MM.1S (cell line): Measurements from ENCODE around the gene CLTCL1.

Experiments used
- DNase-seq: peaks from one replicate; pipeline ENCODE4 v3.0.0-alpha.2; 2015
- H2AFZ ChIP-seq: fragments of 300-600 bp; sonication (generic); 2 replicates; pipeline ENCODE4 v1.6.0; 2016; ENCODE audit warnings: antibody characterized with exemption, low read length
- H3F3A ChIP-seq: fragments of 300-600 bp; sonication (generic); 2 replicates; pipeline ENCODE4 v1.6.1; 2016; ENCODE audit warnings: mild to moderate bottlenecking, antibody characterized with exemption, low read length, moderate library complexity, mixed read lengths; ENCODE audit not compliant: insufficient read depth
- H3K27ac ChIP-seq: fragments of 300-600 bp; sonication (generic); 2 replicates; pipeline ENCODE4 v1.5.1; 2016; ENCODE audit warnings: mild to moderate bottlenecking, low read length
- H3K27me3 ChIP-seq: fragments of 300-600 bp; sonication (generic); replicated peaks from 2 replicates; pipeline ENCODE4 v1.6.0; 2016; ENCODE audit warnings: low read length; ENCODE audit not compliant: insufficient read depth
- H3K36me3 ChIP-seq: fragments of 300-600 bp; sonication (generic); replicated peaks from 2 replicates; pipeline ENCODE4 v1.6.1; 2016; ENCODE audit warnings: mild to moderate bottlenecking, low read length, mixed read lengths; ENCODE audit not compliant: insufficient read depth
- H3K4me1 ChIP-seq: fragments of 300-600 bp; sonication (generic); 2 replicates; pipeline ENCODE4 v1.6.1; 2016; ENCODE audit warnings: low read length, mixed read lengths
- H3K4me2 ChIP-seq: fragments of 300-600 bp; sonication (generic); 2 replicates; pipeline ENCODE4 v1.6.0; 2016; ENCODE audit warnings: low read depth, low read length
- H3K4me3 ChIP-seq: fragments of 300-600 bp; sonication (generic); 2 replicates; pipeline ENCODE4 v1.5.1; 2016; ENCODE audit warnings: low read length, mixed read lengths
- H3K79me2 ChIP-seq: fragments of 300-600 bp; sonication (generic); 2 replicates; pipeline ENCODE4 v1.6.1; 2016; ENCODE audit warnings: mixed run types, low read length, mixed read lengths
- H3K9ac ChIP-seq: fragments of 300-600 bp; sonication (generic); 2 replicates; pipeline ENCODE4 v1.6.1; 2016; ENCODE audit warnings: low read length, mixed read lengths
- H3K9me2 ChIP-seq: fragments of 300-600 bp; sonication (generic); replicated peaks from 2 replicates; pipeline ENCODE4 v1.6.1; 2016; ENCODE audit warnings: mild to moderate bottlenecking, low read length, mixed read lengths; ENCODE audit not compliant: insufficient read depth
- H3K9me3 ChIP-seq: fragments of 300-600 bp; sonication (generic); replicated peaks from 2 replicates; pipeline ENCODE4 v1.6.1; 2016; ENCODE audit warnings: mild to moderate bottlenecking, low read length, mixed read lengths; ENCODE audit not compliant: insufficient read depth
- H4K20me1 ChIP-seq: fragments of 300-600 bp; sonication (generic); 2 replicates; pipeline ENCODE4 v1.6.1; 2016; ENCODE audit warnings: mild to moderate bottlenecking, low read length, moderate library complexity, mixed read lengths; ENCODE audit not compliant: insufficient read depth
- EZH2 ChIP-seq: fragments of 300-600 bp; sonication (generic); optimal IDR thresholded peaks from 2 replicates; pipeline ENCODE3; 2017; ENCODE audit warnings: low read depth, mild to moderate bottlenecking, antibody characterized with exemption, low read length, mixed read lengths
- EZH2phosphoT487 ChIP-seq: fragments of 300-600 bp; sonication (generic); IDR thresholded peaks from 2 replicates; pipeline ENCODE4 v1.6.1; 2018; ENCODE audit warnings: antibody characterized with exemption, low read length
- TF ChIP-seq, protein P1 (sequence below): fragments of 300-600 bp; sonication (generic); IDR thresholded peaks from 2 replicates; pipeline ENCODE4 v1.5.1; 2016; ENCODE audit warnings: antibody characterized with exemption, low read length, mixed read lengths

The CLTCL1 gene

DNA sequence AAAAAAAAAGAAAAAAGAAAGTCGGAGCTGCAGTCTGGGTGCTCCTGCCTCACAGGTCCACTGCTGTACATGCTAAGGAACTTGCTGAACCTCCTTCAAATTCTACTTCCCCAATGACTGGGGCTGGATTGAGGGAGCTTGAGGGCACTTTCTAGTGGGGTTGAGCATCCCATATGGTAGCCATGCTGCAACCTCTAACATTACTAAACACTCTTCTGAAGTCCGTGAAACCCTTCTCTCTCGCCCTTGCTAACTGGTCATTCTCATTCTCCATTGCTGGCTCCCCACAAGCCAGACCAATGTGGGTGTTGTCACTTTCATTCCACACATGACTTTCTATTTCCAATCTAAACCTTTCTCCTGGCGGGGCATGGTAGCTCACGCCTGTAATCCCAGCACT, 148.3 kb downstream of the CLTCL1 start:
- no peaks in the 10 kb centered on the region for H3F3A ChIP-seq
- H3K4me2 ChIP-seq: peak overlapping the region; percentile 96; the same call in 1 of the 2 replicates
- H3K4me1 ChIP-seq: no peaks in the 10 kb centered on the region
- H3K27me3 ChIP-seq: peaks cover 10% of the 10 kb centered on the region
- H4K20me1 ChIP-seq: no peaks in the 10 kb centered on the region
- H3K9me2 ChIP-seq: no peaks in the 10 kb centered on the region
- H3K4me3 ChIP-seq: no peak overlapping the region
- no peak overlapping the region for H3K9ac ChIP-seq
- H3K79me2 ChIP-seq: peaks cover 22% of the 10 kb centered on the region
- no peak overlapping the region for H2AFZ ChIP-seq
- TF ChIP-seq EZH2 (no peak), EZH2phosphoT487 (no peak)
- TF ChIP-seq, protein P1, sequence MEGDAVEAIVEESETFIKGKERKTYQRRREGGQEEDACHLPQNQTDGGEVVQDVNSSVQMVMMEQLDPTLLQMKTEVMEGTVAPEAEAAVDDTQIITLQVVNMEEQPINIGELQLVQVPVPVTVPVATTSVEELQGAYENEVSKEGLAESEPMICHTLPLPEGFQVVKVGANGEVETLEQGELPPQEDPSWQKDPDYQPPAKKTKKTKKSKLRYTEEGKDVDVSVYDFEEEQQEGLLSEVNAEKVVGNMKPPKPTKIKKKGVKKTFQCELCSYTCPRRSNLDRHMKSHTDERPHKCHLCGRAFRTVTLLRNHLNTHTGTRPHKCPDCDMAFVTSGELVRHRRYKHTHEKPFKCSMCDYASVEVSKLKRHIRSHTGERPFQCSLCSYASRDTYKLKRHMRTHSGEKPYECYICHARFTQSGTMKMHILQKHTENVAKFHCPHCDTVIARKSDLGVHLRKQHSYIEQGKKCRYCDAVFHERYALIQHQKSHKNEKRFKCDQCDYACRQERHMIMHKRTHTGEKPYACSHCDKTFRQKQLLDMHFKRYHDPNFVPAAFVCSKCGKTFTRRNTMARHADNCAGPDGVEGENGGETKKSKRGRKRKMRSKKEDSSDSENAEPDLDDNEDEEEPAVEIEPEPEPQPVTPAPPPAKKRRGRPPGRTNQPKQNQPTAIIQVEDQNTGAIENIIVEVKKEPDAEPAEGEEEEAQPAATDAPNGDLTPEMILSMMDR: no peak
- H3K36me3 ChIP-seq: no peaks in the 10 kb centered on the region
- no peak for DNase-seq
- H3K27ac ChIP-seq: no peak overlapping the region
- no peaks in the 10 kb centered on the region for H3K9me3 ChIP-seq

DNA sequence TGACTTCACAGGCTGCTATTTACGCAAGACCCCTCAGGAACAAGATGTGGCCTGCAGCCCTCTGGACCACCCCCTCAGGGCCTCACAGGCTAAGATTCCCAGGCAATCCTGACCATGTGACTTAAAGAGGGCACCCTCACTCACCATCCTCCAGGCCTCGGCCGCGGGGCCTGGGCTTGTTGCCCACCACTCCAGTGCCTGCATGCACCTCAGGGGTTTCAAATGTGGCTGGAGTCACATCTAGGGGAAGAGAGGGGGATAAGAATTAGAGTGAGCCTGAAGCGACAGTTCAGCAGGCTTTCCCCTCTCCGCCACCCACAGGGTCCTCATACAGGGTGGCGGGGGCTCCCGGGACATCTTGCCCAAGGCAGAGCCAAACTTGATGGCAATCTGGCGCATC, 149.1 kb downstream of the CLTCL1 start:
- Histone ChIP-seq H3K27me3 (peaks cover 6% of the 10 kb centered on the region), H3K4me2 (no peak overlapping the region), H3K36me3 (no peaks in the 10 kb centered on the region), H3K9me3 (no peaks in the 10 kb centered on the region), H3K9ac (no peak overlapping the region), H3K4me1 (no peaks in the 10 kb centered on the region), H3F3A (no peaks in the 10 kb centered on the region), H3K27ac (no peak overlapping the region), H4K20me1 (no peaks in the 10 kb centered on the region), H3K79me2 (peaks cover 22% of the 10 kb centered on the region), H3K9me2 (no peaks in the 10 kb centered on the region), H3K4me3 (no peak overlapping the region), H2AFZ (no peak overlapping the region)
- TF ChIP-seq EZH2 (no peak), EZH2phosphoT487 (no peak)
- TF ChIP-seq, protein P1: no peak
- DNase-seq: no peak

DNA sequence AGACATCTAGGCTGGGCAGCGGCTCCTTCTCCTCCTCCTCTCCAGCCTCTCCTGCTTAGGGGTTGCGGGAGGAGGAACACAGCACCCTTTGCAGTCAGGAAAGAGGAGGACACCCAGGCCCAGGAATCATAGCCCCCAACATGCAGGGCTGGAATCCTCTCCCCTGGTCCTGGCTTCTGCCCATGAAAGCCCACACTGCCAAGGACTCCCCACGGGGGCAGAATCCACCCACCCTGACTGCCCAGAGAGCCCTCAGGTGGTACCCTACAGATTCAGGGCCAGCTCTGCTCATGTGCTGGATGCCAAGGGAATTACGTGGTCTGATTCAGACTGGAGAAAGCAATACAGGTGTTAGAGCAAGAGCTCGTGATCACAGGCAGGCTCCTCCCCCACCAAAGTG, 151.5 kb downstream of the CLTCL1 start:
- no peak overlapping the region for H3K9ac ChIP-seq
- no peak overlapping the region for H3K4me2 ChIP-seq
- DNase-seq: no peak
- H3K4me3 ChIP-seq: no peak overlapping the region
- H3K9me3 ChIP-seq: no peaks in the 10 kb centered on the region
- no peaks in the 10 kb centered on the region for H3K36me3 ChIP-seq
- no peaks in the 10 kb centered on the region for H3K9me2 ChIP-seq
- H4K20me1 ChIP-seq: no peaks in the 10 kb centered on the region
- H3K27ac ChIP-seq: no peak overlapping the region
- no peaks in the 10 kb centered on the region for H3F3A ChIP-seq
- no peaks in the 10 kb centered on the region for H3K27me3 ChIP-seq
- H3K79me2 ChIP-seq: peaks cover 22% of the 10 kb centered on the region
- no peak overlapping the region for H2AFZ ChIP-seq
- TF ChIP-seq EZH2phosphoT487 (no peak), EZH2 (no peak)
- TF ChIP-seq, protein P1: no peak
- H3K4me1 ChIP-seq: no peaks in the 10 kb centered on the region
